ENCODE measurements around the gene OPRL1.

OPRL1 gene

DNA sequence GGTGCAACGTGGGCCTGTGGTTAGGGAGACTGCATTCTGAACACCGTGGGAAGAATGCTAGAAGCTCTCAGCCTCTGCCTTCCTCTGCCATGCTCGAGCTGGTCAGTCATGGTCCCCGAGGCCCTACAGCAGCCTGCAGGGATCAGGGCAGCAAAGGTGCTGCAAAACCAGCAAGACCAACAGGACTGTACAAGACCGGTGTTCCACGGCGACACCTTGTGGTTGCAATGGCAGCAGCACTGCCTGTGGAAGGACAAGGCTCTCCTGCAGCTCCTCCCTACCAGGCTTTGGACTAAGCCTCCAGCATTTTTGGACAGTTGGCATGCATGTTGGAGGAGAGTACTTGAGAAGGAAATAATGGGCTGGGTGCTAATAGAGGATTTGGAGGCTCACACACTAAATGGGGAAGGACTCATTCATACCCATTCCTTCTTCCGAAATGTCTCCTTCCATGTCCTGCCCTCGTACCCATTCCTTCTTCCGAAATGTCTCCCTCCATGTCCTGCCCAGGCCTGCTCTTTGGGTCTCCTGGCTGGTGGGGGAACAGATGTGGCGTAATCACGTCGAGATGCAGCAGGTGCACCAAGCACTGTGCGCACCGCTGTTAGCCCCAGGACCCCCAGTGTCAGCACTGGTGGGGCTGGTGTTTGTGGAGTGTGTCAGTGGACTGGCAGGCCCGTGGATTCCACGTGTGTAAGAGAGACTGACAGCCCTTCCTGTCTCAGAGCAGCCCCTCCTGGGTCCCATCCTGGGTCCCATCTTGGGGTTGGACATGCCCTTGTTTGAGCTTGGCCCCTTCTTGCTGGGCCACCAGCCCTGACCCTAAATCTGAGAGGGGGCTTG, 65.8 kb downstream of the OPRL1 start:
- DNase-seq = no peak

DNA sequence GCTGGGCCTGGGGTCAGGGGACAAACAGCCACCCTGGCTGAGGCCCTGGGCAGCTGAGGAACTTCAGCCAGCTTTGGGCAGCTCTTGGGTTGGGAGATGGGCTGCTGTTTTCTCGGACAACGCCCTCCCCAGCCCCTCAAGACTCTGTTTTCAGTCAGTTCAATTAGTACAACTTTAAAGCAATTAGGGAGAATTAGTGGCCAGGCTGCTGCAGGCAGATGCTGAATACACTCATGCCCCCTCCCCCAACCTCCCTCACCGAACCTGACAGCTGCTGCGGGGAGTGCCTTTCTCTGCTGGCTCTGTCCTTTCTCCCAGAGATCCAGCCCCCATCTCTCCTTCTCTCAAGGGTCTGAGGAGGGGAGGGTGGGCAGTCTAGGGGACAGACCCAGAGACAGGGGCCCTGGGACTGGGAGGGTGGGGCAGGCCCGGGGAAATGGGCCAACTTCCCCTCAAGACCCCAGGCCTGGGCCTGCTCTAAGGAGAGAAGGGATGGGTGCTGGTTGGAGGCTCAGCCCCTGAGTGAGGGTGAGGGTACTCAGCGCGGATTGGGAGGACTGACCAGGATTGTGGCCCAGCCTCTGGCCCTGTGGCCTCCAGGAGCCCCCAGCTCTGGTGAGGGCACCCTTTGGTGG, 66.5 kb downstream of the OPRL1 start:
- peak; percentile 54 for DNase-seq

DNA sequence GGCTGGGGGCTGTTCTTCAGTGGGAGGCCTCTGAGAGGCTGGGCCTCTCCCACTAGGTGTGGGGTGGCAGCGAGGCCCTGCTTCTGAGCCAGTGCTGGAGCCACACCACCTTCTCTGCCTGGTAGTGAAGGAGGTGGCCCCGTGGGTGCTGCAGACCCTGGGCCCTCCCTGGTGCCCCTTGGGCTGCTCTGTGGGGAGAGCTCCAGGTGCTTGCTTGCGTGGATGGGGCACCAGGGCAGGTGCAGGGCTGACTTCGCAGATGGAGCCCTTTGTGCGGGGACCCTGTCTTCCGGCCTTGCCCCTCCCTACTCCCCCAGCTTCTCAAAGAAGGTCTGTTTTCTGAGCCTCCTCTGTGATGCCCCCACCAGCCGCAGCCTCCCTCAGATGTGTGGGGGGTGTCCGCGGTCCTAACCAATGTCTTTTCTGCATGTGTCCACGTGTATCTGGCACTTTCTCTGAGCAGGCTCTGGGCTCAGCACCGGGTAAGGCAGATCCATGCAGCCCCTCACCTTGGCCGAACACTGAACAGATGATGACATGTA, 67.1 kb downstream of the OPRL1 start:
- no peak for DNase-seq

DNA sequence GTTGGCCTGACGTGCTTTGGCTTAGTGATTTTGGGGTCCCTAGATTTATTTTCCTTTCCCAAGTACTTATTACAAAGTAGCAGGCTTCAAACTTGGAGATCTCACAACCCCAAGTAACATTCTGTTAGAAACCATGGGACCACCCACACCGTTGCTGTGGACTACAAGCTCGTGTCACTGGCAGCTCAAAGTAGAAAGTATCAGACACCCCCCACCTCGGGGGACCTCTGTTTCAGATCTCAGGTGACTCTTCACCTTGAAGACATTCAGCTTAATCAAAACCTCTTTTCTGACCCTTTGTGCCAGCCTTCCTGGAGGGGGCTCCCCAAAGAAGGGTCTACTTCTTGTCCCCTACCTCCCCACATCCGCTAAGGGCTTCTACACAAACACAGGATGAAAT, 68.7 kb downstream of the OPRL1 start:
- DNase-seq = no peak

DNA sequence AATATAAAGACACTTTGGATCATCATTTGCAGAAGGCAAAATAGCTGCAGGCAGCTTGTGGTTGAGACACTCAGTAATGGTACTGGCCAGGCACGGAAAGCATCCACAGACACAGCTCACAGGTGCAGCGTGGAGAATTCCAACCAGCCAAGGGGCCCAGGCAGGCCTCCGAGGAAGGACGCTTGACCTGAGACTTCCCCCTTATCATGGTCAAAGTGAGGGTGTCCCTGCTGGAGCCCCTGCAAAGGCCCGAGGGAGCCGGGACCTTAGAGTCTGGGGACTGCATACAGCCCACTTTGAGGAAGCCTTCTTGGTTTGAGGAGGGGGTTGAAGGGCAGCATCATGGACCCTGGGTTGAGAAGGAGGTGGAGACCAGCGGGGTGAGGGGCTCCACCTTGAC, 69.3 kb downstream of the OPRL1 start:
- no peak for DNase-seq

DNA sequence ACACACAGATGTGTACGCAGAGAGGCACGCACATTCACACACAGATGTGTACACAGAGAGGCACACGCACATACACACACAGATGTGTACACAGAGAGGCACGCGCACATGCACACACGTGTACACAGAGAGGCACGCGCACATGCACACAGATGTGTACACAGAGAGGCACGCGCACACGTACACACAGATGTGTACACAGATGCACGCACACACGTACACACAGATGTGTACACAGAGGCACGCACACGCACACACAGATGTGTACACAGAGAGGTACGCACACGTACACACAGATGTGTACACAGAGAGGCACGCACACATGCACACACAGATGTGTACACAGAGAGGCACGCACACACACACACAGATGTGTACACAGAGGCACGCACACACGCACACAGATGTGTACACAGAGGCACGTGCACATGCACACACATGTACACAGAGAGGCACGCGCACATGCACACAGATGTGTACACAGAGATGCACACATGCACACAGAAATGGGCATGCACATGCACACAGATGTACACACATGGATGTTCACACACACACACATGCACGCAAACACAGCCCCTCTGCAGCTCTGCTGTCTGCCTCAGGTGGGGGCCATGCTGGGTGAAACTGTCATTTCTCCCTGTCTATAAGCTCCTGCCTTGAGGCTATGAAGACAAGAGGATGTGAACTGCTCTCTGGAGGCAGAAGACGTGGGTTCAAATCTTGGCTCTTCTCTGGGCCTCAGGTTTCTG, 70.1 kb downstream of the OPRL1 start:
- no peak for DNase-seq

Data from DMS79 treated with DMSO at 0.1 percent for 48 hours (cell line).